ENCODE measurements around the gene ST6GALNAC3. TPM values are rescaled to one million over a fixed set of nuclear protein-coding genes. Genes with fewer than 3 reads are reported as not detected.

The ST6GALNAC3 gene
- 4.7 and 7.4 TPM in 2 replicates for total RNA-seq

GRCh38 chr1:76074321-76075187 lies at the start of gene ST6GALNAC3:
Gene ST6GALNAC3 (plus strand): TSS chr1:76074746.

Other genes with a start within 250 kb of the ST6GALNAC3 start
- gene ASB17, start 142.3 kb upstream of the ST6GALNAC3 start, total RNA-seq, result not detected in 2 replicates

Data from epithelial cell of alveolus of lung (primary cell).